ENCODE data around the gene PPP2R1A.

Gene PPP2R1A

DNA sequence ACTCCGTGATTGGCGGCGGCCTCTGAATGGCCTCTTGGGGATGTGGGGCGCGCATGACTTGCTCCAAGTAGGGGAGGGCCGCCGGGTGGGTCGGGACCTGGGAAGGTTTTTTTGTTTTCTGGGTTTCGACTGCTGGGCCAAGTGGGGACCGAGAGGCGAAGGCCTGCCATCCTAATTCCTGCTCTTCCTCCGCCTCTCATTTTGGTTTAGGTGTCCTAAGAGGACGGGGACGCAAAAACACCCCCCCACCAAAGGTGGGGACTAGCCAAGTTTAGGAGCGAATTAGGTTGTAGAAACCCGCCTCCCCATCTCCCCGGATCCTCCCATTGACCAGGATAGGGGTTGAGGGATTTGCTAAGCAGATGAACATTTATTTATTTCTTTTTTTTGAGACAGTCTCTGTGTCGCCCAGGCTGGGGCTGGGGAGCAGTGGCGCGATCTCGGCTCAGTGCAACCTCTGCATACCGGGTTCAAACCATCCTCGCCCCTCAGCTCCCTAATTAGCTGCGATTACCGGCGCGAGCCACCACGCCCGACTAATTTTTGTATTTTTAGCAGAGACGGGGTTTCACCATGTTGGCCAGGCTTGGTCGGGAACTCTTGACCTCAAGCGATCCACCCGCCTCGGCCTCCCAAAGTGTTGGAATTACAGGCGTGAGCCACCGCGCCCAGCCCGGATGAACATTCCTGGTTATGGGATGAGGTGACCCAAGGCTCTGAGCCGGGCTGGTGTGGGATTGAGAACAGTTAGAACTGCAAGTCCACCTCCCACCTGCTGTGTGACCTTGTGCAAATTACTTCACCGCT lies 838 bp downstream of the PPP2R1A start:
- TF ChIP-seq, protein P1, sequence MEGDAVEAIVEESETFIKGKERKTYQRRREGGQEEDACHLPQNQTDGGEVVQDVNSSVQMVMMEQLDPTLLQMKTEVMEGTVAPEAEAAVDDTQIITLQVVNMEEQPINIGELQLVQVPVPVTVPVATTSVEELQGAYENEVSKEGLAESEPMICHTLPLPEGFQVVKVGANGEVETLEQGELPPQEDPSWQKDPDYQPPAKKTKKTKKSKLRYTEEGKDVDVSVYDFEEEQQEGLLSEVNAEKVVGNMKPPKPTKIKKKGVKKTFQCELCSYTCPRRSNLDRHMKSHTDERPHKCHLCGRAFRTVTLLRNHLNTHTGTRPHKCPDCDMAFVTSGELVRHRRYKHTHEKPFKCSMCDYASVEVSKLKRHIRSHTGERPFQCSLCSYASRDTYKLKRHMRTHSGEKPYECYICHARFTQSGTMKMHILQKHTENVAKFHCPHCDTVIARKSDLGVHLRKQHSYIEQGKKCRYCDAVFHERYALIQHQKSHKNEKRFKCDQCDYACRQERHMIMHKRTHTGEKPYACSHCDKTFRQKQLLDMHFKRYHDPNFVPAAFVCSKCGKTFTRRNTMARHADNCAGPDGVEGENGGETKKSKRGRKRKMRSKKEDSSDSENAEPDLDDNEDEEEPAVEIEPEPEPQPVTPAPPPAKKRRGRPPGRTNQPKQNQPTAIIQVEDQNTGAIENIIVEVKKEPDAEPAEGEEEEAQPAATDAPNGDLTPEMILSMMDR (IDR thresholded peaks at IDR 0.05; ENCODE audit: low read depth, low read length, missing control alignments): no peak
- DNase-seq (ENCODE audit: low read depth): peak; percentile 15
- in situ Hi-C loops (cut with HindIII; ENCODE audit: low sequenced_read_pairs): no loop called here
- H3K4me3 ChIP-seq (ENCODE audit: low read depth, low read length): peak overlapping the region; percentile 89

- TF ChIP-seq, protein P1 (IDR thresholded peaks at IDR 0.05; ENCODE audit: low read depth, low read length, missing control alignments): no peak
- peak overlapping the region; percentile 89 for H3K4me3 ChIP-seq (ENCODE audit: low read depth, low read length)
- in situ Hi-C loops (cut with HindIII; ENCODE audit: low sequenced_read_pairs): no loop called here
- DNase-seq (ENCODE audit: low read depth): no peak
These were observed 1.5 kb downstream of the PPP2R1A start for GRCh38 chr19:52191389-52191788.

DNA sequence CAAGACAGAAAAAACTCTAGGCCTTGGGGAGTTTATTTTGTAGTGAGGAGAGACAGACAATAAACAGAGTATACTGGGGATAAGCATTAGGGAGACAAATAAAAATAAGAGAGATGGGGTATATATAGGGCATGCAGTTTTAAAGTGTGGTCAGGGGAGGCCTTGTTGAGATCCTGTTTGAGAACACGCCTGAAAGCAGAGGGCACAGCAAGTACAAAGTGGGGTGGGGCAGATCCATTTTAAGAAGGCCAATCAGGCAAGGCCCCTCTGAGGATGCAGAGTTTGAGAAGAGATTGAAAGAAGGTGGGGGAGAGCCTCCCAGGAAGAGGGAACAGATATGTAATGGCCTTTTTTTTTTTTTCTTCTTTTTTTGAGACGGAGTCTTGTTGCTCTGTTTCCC lies 2.1 kb downstream of the PPP2R1A start:
- in situ Hi-C loops (cut with HindIII; ENCODE audit: low sequenced_read_pairs): no loop called here
- DNase-seq (ENCODE audit: low read depth): no peak
- TF ChIP-seq, protein P1 (IDR thresholded peaks at IDR 0.05; ENCODE audit: low read depth, low read length, missing control alignments): no peak
- H3K4me3 ChIP-seq (ENCODE audit: low read depth, low read length): no peak overlapping the region

DNA sequence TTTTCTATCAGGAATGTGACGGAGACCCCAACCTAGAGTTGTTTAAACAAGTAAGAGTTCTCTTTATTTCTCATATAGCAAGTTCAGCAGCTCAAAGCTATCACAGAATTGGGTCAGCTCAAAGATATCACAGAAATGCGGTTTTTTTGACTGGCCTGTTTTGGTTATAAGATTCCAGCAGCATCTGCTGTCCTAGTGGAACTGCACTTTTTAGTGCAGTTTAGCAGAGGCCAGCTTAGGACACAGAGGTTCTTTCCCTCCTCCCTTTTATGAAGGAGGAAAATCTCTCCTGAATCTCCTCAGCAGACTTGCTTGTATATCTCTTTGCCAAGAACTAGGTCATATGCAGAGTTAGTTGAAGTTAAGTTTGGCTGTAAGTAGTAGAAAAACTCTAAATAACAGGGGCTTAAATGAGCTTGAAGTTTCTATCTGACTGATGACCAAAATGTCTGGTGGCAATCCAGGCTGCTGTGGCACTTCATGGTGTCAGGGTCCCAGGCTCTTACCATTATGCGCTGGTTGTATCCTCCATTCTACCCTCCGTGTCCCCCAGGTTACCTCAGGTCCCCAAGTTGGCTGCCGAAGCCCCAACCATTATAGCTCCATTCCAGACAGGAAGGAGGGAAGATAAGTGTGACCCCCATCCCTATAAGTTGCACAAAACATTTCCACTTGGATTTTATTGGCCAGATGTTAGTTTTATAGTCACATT lies 6.6 kb downstream of the PPP2R1A start:
- in situ Hi-C loops (cut with HindIII; ENCODE audit: low sequenced_read_pairs): no loop called here
- no peak for DNase-seq (ENCODE audit: low read depth)
- no peak overlapping the region for H3K4me3 ChIP-seq (ENCODE audit: low read depth, low read length)
- TF ChIP-seq, protein P1 (IDR thresholded peaks at IDR 0.05; ENCODE audit: low read depth, low read length, missing control alignments): no peak

DNA sequence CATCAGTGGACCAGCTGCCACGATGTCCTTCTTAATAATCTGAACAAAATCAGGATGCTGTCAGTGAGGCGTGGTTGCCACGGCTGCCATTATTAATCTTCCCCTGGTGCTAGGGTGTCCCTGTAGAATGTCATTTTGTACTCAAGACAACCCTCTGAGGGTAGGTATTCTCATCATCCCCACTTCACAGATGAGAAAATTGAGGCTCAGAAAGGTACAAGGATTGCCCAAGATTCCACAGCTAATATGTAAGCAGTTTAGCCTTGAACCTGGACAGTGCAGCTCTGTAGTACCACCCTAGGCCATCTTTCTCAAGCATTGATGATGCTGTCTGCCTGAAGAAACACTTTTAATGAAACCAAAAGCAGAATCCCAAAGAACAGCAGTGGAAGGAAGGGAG lies 8.1 kb downstream of the PPP2R1A start:
- in situ Hi-C loops (cut with HindIII; ENCODE audit: low sequenced_read_pairs): no loop called here
- TF ChIP-seq, protein P1 (IDR thresholded peaks at IDR 0.05; ENCODE audit: low read depth, low read length, missing control alignments): no peak
- no peak for DNase-seq (ENCODE audit: low read depth)
- H3K4me3 ChIP-seq (ENCODE audit: low read depth, low read length): no peak overlapping the region

DNA sequence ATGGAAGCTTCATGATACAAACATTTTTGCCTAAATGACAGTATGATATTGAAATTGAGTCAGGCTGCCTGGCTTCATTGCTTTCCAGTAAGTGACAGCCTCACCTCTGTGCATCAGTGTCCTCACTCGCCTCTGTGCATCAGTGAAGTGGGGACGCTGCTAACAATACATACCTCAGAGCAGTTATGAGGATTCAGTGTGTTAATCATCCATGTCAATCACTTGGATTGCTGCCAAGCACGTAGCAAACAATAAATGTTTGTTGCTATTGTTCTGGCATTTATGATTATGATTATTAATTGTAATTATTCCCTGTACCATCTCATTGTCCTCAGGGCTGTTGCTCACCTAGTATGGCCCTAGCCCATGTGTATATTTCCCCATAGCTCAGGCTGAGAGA lies 8.8 kb downstream of the PPP2R1A start:
- no peak overlapping the region for H3K4me3 ChIP-seq (ENCODE audit: low read depth, low read length)
- TF ChIP-seq, protein P1 (IDR thresholded peaks at IDR 0.05; ENCODE audit: low read depth, low read length, missing control alignments): no peak
- in situ Hi-C loops (cut with HindIII; ENCODE audit: low sequenced_read_pairs): no loop called here
- no peak for DNase-seq (ENCODE audit: low read depth)

Data from astrocyte of the cerebellum (primary cell).